Left hindlimb (tissue), 1 donor: Measurements from ENCODE around the gene PRKAG3.

ENCODE experiments used
- DNase-seq: peaks from one replicate; pipeline ENCODE4 v3.0.0-alpha.2; 2018

The PRKAG3 gene

GRCh38 chr2:218812861-218813260 lies 18.7 kb downstream of the PRKAG3 start:
- no peak for DNase-seq

GRCh38 chr2:218812096-218812815 lies 19.3 kb downstream of the PRKAG3 start:
- no peak for DNase-seq

GRCh38 chr2:218811382-218811781 lies 20.2 kb downstream of the PRKAG3 start:
- DNase-seq = no peak

GRCh38 chr2:218810256-218810655 lies 21.3 kb downstream of the PRKAG3 start:
- no peak for DNase-seq

- DNase-seq = no peak
These were observed 22.1 kb downstream of the PRKAG3 start for GRCh38 chr2:218809515-218809914.

GRCh38 chr2:218807626-218808025 lies 24.0 kb downstream of the PRKAG3 start:
- no peak for DNase-seq

- DNase-seq = peak; percentile 68
These were observed 25.1 kb downstream of the PRKAG3 start for GRCh38 chr2:218806346-218806978.

GRCh38 chr2:218805627-218806026 lies 26.0 kb downstream of the PRKAG3 start:
- DNase-seq = no peak

- DNase-seq = no peak
These were observed 26.8 kb downstream of the PRKAG3 start for GRCh38 chr2:218804817-218805216.

- DNase-seq = no peak
These were observed 29.1 kb downstream of the PRKAG3 start for GRCh38 chr2:218802386-218802994.

GRCh38 chr2:218799990-218800389 lies 31.6 kb downstream of the PRKAG3 start:
- DNase-seq = no peak

GRCh38 chr2:218798767-218799504 lies 32.7 kb downstream of the PRKAG3 start:
- DNase-seq = no peak

- no peak for DNase-seq
These were observed 34.9 kb downstream of the PRKAG3 start for GRCh38 chr2:218796691-218797090.

GRCh38 chr2:218792433-218792832 lies 39.2 kb downstream of the PRKAG3 start:
- no peak for DNase-seq

- no peak for DNase-seq
These were observed 42.9 kb downstream of the PRKAG3 start for GRCh38 chr2:218788529-218789255.

GRCh38 chr2:218786133-218786532 lies 45.5 kb downstream of the PRKAG3 start:
- DNase-seq = no peak

GRCh38 chr2:218785103-218785502 lies 46.5 kb downstream of the PRKAG3 start:
- DNase-seq = no peak

- DNase-seq = no peak
These were observed 47.9 kb downstream of the PRKAG3 start for GRCh38 chr2:218783688-218784087.

GRCh38 chr2:218782528-218782844 lies 49.1 kb downstream of the PRKAG3 start:
- no peak for DNase-seq

GRCh38 chr2:218781691-218782527 lies 49.7 kb downstream of the PRKAG3 start, which contains the start of gene CYP27A1:
TSS of gene CYP27A1 (plus strand) at chr2:218782147. CDS start at chr2:218782183, 36 bp downstream.
- peak; percentile 72 for DNase-seq

GRCh38 chr2:218780851-218781690 lies 50.5 kb downstream of the PRKAG3 start:
- no peak for DNase-seq
